ENCODE results near the gene PRKAR2B.

Gene PRKAR2B

DNA sequence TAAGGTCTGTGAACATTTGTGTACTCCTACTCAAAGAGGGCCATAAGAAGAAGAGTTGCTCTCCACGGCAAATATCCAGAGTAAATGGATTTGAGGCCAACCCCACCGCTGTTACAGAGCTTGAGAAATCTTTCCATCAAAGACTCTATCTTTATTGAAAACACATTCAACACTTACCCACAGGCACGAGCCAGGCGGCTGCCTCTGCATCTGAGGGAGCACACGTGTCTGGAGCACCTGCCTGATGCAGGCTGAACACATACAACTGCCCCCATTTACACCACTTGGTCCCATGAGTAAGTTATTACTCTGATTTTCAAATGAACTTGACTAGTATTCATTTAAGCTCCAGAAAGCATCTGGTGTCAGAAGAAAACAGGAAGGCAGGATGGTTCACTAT is 163.0 kb downstream of the PRKAR2B start:
- no peaks in the 10 kb centered on the region for H3K9me3 Mint-ChIP-seq
- H3K36me3 Mint-ChIP-seq: peaks cover 58% of the 10 kb centered on the region
- no peak overlapping the region for H3K4me3 Mint-ChIP-seq
- ATAC-seq (no peak), DNase-seq (ENCODE audit: low spot score in 2 of 2) (no peak)
- peak overlapping the region; percentile 26 for H3K27ac Mint-ChIP-seq
- H3K4me1 Mint-ChIP-seq: no peaks in the 10 kb centered on the region

GRCh38 chr7:107208024-107208521 is 163.6 kb downstream of the PRKAR2B start:
- Mint-ChIP-seq H3K36me3 (peaks cover 52% of the 10 kb centered on the region), H3K4me1 (no peaks in the 10 kb centered on the region), H3K9me3 (no peaks in the 10 kb centered on the region), H3K27ac (peak overlapping the region; percentile 26), H3K4me3 (no peak overlapping the region)
- DNase-seq (ENCODE audit: low spot score in 2 of 2) (no peak), ATAC-seq (no peak)

GRCh38 chr7:107208563-107208962 is 164.1 kb downstream of the PRKAR2B start:
- ATAC-seq (no peak), DNase-seq (ENCODE audit: low spot score in 2 of 2) (no peak)
- Mint-ChIP-seq H3K36me3 (peaks cover 47% of the 10 kb centered on the region), H3K4me1 (no peaks in the 10 kb centered on the region), H3K27ac (no peak overlapping the region), H3K4me3 (no peak overlapping the region), H3K9me3 (no peaks in the 10 kb centered on the region)

- ATAC-seq (no peak), DNase-seq (ENCODE audit: low spot score in 2 of 2) (no peak)
- Mint-ChIP-seq H3K36me3 (peaks cover 37% of the 10 kb centered on the region), H3K9me3 (no peaks in the 10 kb centered on the region), H3K4me3 (no peak overlapping the region), H3K27ac (peak overlapping the region; percentile 58), H3K4me1 (no peaks in the 10 kb centered on the region)
Measured at GRCh38 chr7:107209565-107209964, 165.1 kb downstream of the PRKAR2B start.

DNA sequence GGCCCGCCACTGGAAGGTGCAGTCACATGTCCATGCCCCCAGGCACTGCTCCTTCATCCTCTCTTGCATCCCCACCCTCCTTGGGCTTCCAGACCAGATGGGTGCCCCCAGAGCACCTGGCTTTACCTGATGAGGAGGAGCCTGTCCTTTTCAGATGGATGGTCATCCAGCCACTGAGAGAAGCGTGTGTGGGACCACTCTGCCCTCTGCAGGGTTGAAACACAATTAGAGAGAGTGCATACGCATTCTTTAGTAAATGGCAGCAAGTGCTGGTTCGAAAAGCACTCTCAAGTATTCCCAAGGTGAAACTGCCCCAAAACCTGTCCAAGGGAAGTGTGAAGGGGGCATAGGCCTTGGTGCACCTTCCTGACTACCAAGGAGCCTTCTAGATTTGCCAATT is 165.9 kb downstream of the PRKAR2B start:
- peak overlapping the region; percentile 58 for H3K27ac Mint-ChIP-seq
- no peaks in the 10 kb centered on the region for H3K4me1 Mint-ChIP-seq
- no peak for DNase-seq (ENCODE audit: low spot score in 2 of 2)
- peaks cover 5% of the 10 kb centered on the region for H3K9me3 Mint-ChIP-seq
- H3K36me3 Mint-ChIP-seq: peaks cover 30% of the 10 kb centered on the region
- no peak for ATAC-seq
- no peak overlapping the region for H3K4me3 Mint-ChIP-seq

Measured in stimulated activated effector memory CD8-positive, alpha-beta T cell treated with anti-CD3 and anti-CD28 coated beads, Interleukin-12 subunit alpha, Interleukin-12 subunit beta, amount 100 ng/mL, for 72 hours (primary cell).